HCEC 1CT (cell line): ENCODE measurements around the gene CARMIL3.
A peak's percentile ranks its signal among the peaks of the same experiment; 100 is the strongest.

Source experiments
- DNase-seq: peaks from one replicate; pipeline ENCODE4 v3.0.0-alpha.2; 2017

The CARMIL3 gene

GRCh38 chr14:24080142-24080530, 28.3 kb downstream of the CARMIL3 start:
- DNase-seq, result no peak

- no peak for DNase-seq
Measured at GRCh38 chr14:24080888-24081738, 29.3 kb downstream of the CARMIL3 start.

GRCh38 chr14:24081739-24082211, 30.0 kb downstream of the CARMIL3 start:
- no peak for DNase-seq

- no peak for DNase-seq
Measured at GRCh38 chr14:24082411-24083080, 30.7 kb downstream of the CARMIL3 start.

GRCh38 chr14:24083462-24083861, 31.7 kb downstream of the CARMIL3 start:
- no peak for DNase-seq

- DNase-seq, result no peak
Measured at GRCh38 chr14:24084440-24084839, 32.6 kb downstream of the CARMIL3 start.

GRCh38 chr14:24085215-24085614, 33.4 kb downstream of the CARMIL3 start:
- DNase-seq, result no peak

GRCh38 chr14:24086193-24086955, 34.6 kb downstream of the CARMIL3 start:
- no peak for DNase-seq

- DNase-seq, result no peak
Measured at GRCh38 chr14:24087004-24087403, 35.2 kb downstream of the CARMIL3 start.

GRCh38 chr14:24088095-24088494, 36.3 kb downstream of the CARMIL3 start:
- no peak for DNase-seq

GRCh38 chr14:24089890-24090289, 38.1 kb downstream of the CARMIL3 start:
- DNase-seq, result no peak

- DNase-seq, result no peak
Measured at GRCh38 chr14:24092110-24092504, 40.3 kb downstream of the CARMIL3 start.

GRCh38 chr14:24092505-24093206, 40.8 kb downstream of the CARMIL3 start:
- no peak for DNase-seq

GRCh38 chr14:24093207-24093900, 41.5 kb downstream of the CARMIL3 start:
- DNase-seq, result no peak

- peak; percentile 90 for DNase-seq
Measured at GRCh38 chr14:24093901-24094840, 42.4 kb downstream of the CARMIL3 start, which contains the start of gene PCK2. Gene PCK2 (plus strand): TSS chr14:24094311. CDS start chr14:24094406, 95 bp downstream.

GRCh38 chr14:24094841-24095270, 43.0 kb downstream of the CARMIL3 start:
- no peak for DNase-seq

- DNase-seq, result peak; percentile 41
Measured at GRCh38 chr14:24095271-24096068, 43.7 kb downstream of the CARMIL3 start.

GRCh38 chr14:24096545-24097181, 44.9 kb downstream of the CARMIL3 start:
- DNase-seq, result no peak

GRCh38 chr14:24098229-24098926, 46.6 kb downstream of the CARMIL3 start:
- no peak for DNase-seq
